GM12891 (cell line): ENCODE data around the gene C2CD5.

Source experiments
- POLR2A ChIP-seq: IDR thresholded peaks from 2 replicates; pipeline ENCODE4 v1.6.1; 2011; ENCODE audit warnings: low read depth, low read length, control low read depth
- POLR2AphosphoS5 ChIP-seq: IDR thresholded peaks from 2 replicates; pipeline ENCODE4 v1.6.1; 2011; ENCODE audit warnings: low read depth, low read length, control low read depth
- POU2F2 ChIP-seq: IDR thresholded peaks from 2 replicates; pipeline ENCODE4 v1.6.1; 2011; ENCODE audit warnings: low read depth, mild to moderate bottlenecking, control low read depth, low read length, moderate library complexity
- SPI1 ChIP-seq: IDR thresholded peaks from 2 replicates; pipeline ENCODE4 v1.6.1; 2011; ENCODE audit warnings: low read depth, low read length, control low read depth
- TAF1 ChIP-seq: IDR thresholded peaks from 2 replicates; pipeline ENCODE4 v1.6.1; 2011; ENCODE audit warnings: low read depth, low read length, control low read depth

GRCh38 chr12:22538311-22538710 lies 6.0 kb downstream of the C2CD5 start:
- TF ChIP-seq POLR2AphosphoS5 (no peak), POLR2A (no peak), TAF1 (no peak), SPI1 (no peak), POU2F2 (no peak)
